ENCODE data around the gene FNDC4.

The FNDC4 gene

DNA sequence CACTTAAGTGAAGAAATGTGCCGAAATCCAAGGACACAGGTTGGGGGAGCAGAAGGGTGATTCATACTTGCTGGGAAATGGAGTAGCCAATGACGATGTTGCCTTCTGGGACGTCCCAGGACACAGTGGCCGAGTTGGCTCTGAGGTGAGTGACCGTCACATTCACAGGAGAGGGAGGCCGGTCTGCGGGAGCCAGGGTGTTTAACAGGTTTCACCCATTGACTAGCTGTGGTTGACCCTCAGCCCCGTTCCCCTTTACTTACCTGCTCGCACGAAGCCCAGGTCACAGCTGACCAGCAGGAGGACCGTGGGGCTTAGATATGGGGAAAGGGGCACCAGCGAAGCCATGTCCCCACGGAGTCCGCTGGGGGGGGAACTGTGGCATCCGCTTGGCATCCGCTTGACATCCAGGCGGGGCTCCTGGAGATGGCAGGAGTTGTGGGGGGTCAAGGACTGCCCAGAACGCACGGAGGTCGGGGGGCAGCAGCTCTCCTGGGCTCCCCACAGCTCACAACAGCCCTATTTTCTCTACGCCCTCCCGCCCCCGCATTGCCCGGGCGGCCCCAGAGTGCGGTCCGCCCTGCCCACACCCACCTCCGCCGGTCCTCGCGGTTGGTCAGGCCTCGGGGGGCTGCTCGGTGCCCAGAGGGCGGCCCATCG, 586 bp downstream of the FNDC4 start:
- DNase-seq (ENCODE audit: low read depth, low spot score) = no peak

DNA sequence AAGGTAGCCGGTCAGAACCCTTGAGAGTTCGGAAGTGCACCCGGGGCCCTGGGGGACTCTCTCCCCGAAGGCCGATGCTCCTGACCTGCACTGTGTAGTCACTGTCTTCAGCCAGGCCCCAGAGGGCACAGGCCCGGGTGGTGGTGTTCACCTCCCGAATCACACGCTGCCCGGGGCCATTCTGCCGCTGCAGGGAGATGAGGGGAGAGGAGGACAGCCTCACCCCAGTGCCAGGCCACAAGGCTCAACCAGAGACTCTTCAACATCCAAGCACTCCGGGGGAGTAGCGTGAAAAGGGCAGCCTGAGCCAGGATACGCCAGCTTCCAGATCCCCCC, 1.1 kb downstream of the FNDC4 start:
- no peak for DNase-seq (ENCODE audit: low read depth, low spot score)

DNA sequence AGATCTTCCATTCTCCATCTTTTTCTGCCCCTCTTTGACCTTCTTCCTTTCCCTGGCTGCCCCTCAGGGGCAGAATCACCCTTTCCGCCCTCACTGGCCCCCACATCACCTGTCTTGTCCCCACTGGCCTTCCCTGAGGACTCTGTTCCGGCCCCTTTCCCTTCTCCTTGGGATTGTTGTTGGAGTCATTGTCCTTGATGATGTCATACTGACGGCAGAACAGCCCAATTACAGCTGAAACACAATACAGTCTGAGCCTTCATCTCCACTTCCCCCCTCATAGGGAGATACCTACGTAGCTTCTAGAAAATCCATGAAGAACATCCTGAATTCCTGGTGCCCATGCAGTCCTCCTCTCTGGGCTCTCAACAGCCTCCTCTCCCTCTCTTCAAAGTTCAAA, 2.4 kb downstream of the FNDC4 start:
- no peak for DNase-seq (ENCODE audit: low read depth, low spot score)

DNA sequence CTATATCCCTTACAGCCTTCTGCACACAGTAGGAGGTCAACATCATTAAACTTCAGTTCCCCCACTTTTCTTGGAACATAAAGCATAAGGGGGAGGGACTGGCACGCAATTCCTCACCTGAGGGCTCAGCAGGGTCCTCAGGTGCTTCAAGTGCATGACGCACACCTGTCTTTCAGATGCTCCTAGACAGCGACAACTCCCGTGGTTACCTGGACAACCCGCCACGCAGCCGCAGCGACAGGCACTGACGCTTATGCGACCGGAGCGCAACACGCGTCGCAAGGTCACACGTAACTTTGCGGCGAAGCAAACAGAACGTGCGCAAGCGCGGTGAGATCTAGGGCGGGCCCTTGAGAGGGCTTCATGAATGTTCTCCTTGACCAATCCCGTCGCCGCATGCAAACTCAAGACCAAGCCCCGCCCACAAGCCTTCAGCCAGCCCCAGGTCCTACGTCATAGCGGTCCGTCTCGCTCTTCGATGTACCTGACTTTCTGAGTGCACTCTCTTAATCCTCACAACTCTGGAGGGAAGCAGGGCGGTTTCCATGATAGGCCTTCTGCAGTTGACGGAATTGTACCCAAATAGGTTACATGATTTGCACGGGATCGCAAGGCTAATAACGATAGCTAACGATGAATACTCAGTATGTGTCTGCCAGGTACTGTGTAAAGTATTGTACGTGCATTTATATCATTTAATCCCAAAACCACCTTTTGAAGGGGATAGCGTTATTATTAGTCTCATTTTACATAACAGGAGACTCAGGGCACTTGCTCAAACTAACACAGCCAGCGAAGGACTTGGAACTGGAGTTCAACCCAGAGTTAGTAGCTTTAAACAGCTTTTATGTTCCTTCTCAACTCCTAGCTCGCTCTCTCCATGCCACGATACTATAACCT, 5.3 kb downstream of the FNDC4 start, which contains the start of gene IFT172:
Gene IFT172 (minus strand): TSS at position 246 of the 900 bp plus-strand sequence. CDS start 90 bp downstream, at position 156.
- DNase-seq (ENCODE audit: low read depth, low spot score) = peak; percentile 90

DNA sequence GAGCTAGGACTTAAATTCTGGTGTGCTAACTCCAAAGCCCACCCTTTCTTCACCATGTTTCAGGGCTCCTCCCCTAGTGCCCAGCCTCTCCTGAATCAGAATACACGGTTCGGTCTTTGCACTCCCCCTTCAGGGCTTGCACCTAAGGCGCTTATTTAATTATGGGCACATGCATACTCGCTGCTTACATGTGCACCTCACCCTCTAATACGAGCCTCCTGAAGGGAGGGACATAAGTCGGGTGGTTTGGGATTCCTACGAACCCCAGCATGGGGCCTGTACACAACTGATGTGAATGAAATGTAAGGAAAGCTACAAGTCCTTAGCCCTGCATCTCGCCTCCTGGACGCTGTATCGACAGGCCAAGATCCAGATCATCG, 5.9 kb downstream of the FNDC4 start:
- no peak for DNase-seq (ENCODE audit: low read depth, low spot score)

DNA sequence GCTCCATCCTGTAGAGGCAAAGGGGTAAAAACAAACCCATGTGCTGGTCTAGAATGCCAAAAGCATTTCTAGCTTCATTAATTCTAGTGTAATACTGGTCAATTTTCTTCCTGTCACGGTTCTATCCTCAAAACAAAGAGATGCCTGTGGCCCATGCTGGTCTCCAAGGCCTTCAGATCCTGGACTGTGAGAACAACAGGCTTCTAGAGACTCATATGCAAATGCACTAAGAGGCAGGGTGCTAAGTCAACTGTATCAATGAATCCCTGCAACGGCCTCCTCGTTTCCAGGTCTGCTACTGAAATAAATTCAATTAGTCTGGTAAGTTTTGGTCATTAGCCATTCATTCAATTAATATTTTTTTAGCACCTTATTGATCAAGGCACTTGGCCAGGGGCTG, 9.5 kb downstream of the FNDC4 start:
- DNase-seq (ENCODE audit: low read depth, low spot score) = no peak

DNA sequence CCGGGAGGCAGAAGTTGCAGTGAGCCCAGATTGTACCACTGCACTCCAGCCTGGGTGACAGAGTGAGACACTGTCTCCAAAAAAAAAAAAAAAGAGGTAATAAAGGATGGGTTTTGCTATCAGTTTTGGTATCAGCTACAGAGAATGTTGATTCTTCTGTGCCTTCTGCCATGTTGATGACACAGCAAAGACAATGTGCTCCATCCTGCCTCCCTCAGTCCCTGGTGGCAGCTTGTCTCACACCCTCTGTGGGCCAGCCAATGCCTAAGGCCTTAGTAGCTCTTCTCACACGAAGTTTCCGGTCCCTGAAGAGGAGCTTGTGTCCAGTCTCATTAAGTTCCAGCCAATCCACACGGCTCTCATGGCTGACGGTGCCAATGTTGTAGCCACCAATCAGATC, 23.0 kb downstream of the FNDC4 start:
- DNase-seq (ENCODE audit: low read depth, low spot score) = no peak

DNA sequence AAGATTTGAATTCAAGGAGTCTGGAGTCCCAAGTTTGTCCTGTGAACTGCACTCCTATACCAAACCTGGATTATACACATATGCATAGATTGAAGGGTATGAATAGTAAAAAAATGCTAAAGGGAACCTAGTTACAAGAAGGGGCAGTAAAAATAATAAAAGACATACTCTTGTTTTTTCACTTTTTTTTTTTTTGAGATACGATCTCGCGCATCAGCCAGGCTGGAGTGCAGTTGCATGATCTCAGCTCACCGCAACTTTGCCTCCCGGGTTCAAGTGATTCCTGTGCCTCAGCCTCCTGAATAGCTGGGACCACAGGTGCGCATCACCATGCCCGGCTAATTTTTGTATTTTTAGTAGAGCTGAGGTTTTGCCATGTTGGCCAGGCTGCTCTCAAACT, 30.6 kb downstream of the FNDC4 start:
- DNase-seq (ENCODE audit: low read depth, low spot score) = no peak

DNA sequence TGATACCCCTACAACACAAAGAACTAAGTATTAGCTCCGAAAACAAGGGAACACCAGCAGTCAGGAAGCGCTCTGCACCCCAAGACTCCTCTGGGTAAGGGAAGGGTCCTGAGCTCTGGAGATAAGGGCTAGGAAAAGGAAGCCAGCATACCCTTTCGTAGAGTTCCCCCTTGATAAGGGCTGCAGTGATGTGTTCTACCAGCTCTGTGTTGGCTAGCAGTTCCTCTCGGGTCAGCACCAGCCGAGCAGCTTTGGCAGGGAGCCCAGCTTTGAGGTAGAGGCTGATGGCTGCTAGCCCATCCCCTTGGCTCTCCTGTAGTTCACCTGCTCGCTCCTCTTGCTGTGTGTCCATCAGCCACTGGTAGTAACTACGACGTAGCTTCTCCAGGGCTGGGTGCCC, 33.9 kb downstream of the FNDC4 start:
- no peak for DNase-seq (ENCODE audit: low read depth, low spot score)

DNA sequence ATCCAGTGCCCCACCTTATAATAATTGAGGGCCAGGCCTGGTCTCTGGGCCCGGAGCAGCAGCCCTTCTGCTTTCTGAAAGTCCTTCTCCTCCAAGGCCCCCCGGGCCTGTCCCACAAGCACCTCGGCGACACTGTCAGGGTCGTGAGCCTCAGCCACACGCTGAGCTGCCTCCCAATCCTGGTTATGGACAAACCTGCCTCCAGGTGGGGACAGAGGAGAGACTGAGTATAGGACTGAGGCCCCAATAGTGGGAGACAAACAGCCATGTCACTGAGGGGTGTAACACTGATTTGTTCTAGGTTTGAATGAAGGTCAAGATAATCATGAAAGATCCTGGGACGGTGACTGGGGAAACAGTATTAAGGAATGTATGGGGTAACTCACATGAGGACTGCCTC, 41.0 kb downstream of the FNDC4 start:
- DNase-seq (ENCODE audit: low read depth, low spot score) = no peak

DNA sequence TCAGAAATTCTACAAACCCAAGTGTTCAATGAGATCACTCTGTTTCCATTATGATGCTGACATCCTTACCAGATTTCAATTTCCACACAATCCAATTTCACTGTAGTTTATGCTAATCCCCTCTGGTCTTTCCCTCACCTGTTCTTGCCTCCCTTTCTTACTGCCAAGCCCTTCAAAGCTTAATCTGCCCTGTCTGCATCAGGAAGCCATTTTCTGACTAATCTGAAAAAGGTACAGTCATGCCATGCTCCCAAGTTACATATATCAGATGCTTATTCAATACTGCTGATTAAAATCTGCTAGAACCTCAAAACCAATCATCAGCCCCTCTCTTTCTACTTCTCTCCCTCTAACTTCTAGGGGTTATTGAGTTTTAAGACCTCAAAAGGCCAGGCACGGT, 43.9 kb downstream of the FNDC4 start:
- no peak for DNase-seq (ENCODE audit: low read depth, low spot score)

DNA sequence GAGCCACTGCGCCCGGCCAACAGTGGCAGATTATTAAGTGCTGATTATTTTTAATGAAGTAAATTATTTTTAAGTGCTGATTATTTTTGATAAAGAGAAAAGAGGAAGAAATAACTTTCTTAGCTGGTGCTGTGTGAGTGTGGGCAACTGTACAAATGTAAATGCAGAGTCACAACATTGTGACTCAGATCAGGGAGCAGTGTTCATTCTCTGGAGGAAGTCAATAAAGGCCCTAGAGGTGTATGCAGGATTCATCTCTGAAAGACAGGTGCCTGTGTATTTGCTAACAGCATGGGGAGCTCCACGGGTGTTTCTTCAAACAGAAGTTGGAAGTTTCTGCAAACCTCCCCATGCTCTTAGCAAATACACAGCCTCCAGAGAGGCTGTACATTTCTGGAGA, 46.6 kb downstream of the FNDC4 start:
- DNase-seq (ENCODE audit: low read depth, low spot score) = no peak

DNA sequence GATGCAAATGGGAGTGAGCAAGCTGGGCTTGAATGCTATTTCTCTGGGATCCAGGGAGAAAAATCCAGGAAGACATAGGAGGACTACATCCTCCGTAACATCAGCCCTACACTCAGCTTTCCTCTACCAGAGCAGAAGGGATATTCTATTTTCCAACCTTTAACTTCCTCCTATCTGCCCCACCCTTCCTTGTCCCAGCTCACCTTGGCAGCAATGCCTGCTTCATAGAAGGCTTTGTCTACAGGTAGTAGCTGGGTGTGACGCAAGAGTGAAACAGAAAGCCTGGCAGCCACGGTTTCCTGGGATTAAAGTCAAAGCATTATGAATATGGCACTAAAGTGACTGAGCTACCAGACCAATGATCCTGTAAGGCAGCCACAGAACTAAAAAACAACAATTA, 48.9 kb downstream of the FNDC4 start:
- DNase-seq (ENCODE audit: low read depth, low spot score) = no peak

DNA sequence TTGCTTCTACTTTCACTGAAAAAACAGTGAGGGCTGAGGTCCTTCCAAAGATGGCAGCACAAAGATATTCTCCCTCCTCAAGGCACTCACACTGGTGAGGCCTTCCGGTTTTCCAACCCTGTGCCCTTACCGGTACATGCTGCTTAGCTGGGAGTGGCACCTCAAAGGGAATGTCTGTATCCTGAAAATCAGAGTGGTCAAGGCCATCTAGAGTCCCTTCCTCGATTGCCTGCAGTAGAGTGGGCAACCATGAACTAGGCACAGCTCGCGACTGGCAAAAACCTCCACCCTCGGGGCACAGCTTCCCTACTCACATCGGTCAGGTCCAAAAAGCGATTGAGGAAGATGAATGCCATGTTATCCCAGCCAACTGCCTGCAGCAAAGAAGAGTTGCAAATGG, 49.4 kb downstream of the FNDC4 start:
- DNase-seq (ENCODE audit: low read depth, low spot score) = no peak

DNA sequence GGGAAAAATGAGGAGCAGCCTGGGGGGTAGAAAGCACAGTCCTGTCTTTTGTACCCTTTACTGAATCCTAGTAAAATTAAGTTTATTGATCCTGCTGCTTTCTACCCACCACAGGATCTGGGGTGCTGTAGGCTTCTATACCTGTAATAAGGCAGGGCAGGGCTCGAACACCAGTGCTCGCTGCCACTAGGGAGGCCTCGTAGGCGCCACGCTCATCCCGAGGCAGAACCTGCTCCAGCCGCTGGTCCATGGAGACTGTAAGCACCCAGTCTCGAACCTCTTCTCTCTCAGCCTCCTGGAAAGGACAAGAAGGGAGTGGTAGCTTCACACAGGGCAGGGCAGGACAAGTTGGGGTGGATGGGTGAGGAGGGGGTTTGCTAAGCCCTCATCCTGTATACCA, 49.8 kb downstream of the FNDC4 start:
- no peak for DNase-seq (ENCODE audit: low read depth, low spot score)

DNA sequence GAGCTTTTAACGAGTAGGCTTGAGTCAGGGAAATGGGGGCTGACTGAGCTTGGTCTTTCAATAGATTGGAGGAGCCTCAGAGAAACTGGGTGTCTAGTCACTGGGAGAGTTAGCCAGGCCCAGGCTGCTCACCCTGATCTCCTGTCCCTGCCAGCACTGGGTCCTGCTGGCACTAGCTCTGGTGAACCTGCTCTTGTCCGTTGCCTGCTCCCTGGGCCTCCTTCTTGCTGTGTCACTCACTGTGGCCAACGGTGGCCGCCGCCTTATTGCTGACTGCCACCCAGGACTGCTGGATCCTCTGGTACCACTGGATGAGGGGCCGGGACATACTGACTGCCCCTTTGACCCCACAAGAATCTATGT, 52.1 kb downstream of the FNDC4 start:
- no peak for DNase-seq (ENCODE audit: low read depth, low spot score)

DNA sequence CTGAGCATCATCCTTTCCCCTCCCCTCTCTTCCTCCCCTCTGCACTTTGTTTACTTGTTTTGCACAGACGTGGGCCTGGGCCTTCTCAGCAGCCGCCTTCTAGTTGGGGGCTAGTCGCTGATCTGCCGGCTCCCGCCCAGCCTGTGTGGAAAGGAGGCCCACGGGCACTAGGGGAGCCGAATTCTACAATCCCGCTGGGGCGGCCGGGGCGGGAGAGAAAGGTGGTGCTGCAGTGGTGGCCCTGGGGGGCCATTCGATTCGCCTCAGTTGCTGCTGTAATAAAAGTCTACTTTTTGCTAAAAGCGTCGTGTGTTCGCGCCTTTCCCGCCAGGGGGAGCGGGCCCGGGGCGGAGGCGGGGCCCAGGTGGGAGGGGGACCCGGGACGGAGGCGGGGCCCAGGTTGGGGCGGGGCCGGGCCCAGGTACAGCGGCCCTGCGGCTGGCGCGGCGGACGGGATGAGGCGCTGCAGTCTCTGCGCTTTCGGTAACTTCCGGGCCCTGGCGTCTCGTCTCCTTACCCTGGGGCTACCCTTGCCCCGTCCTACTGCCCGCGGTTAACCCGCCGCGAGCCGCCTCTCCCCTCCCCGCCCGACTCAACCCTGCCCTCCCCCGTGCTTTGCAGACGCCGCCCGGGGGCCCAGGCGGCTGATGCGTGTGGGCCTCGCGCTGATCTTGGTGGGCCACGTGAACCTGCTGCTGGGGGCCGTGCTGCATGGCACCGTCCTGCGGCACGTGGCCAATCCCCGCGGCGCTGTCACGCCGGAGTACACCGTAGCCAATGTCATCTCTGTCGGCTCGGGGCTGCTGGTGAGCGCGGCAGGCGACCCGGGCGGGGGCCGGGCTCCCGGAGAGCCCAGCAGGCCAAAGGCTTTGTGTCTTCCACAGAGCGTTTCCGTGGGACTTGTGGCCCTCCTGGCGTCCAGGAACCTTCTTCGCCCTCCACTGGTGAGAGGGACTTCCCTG, 52.8 kb downstream of the FNDC4 start, which contains the start of gene KRTCAP3:
Gene KRTCAP3 (plus strand): TSS at position 424 of the 962 bp plus-strand sequence. CDS start 32 bp downstream, at position 456.
- no peak for DNase-seq (ENCODE audit: low read depth, low spot score)

Measured in brain pericyte (primary cell).